Spinal cord (tissue), 10 donors: Measurements from ENCODE around the gene KRTAP21-3. TPM values are rescaled to one million over a fixed set of nuclear protein-coding genes. Genes with fewer than 3 reads are reported as not detected.
"Not testable (repeated sequence)": the region's sequence is repeated elsewhere in the genome, so short reads cannot be mapped to it uniquely, and the experiment has no call there.

ENCODE experiments used
- DNase-seq, 6 donors: peaks; one replicate each; pipeline versions ENCODE4 v3.0.0 to v3.0.0-alpha.2; 2013 to 2015; ENCODE audit warnings: low spot score in 6 of 6, low read depth in 4 of 6
- H3K27ac ChIP-seq: one replicate; pipeline ENCODE4 v1.5.1; 2013; ENCODE audit warnings: low read depth, low read length, control low read depth
- H3K27me3 ChIP-seq: one replicate; pipeline ENCODE4 v1.6.1; 2013; ENCODE audit warnings: low read length; ENCODE audit not compliant: control insufficient read depth, insufficient read depth
- H3K36me3 ChIP-seq: one replicate; pipeline ENCODE4 v1.6.1; 2013; ENCODE audit warnings: low read length; ENCODE audit not compliant: control insufficient read depth, insufficient read depth
- H3K4me1 ChIP-seq: one replicate; pipeline ENCODE4 v1.6.1; 2013; ENCODE audit warnings: low read length; ENCODE audit not compliant: control insufficient read depth, insufficient read depth
- H3K4me3 ChIP-seq: one replicate; pipeline ENCODE4 v1.5.1; 2013; ENCODE audit warnings: low read depth, low read length, control low read depth
- H3K9me3 ChIP-seq: one replicate; pipeline ENCODE4 v1.6.1; 2013; ENCODE audit warnings: low read length; ENCODE audit not compliant: control insufficient read depth, insufficient read depth
- WGBS: methylation state at CpG from one replicate; pipeline ENCODE4 v1.1.5; 2013; ENCODE audit warnings: missing lambda C conversion rate; ENCODE audit not compliant: insufficient coverage; 5-methylcytosine and 5-hydroxymethylcytosine counted together
- long read RNA-seq, 4 donors: transcript quantifications; one replicate each; lab custom pipeline, GENCODE V29; 2026
- polyA plus RNA-seq, 2 donors: library from polyadenylated mRNA; unstranded; fragments of 120-200 nt; gene quantifications; one replicate each; pipeline ENCODE4 v1.2.1, GENCODE V29; 2013; ENCODE audit not compliant: insufficient read length in 2 of 2
- total RNA-seq, 2 donors: library from RNA; depleted of rRNA in 1 of 2; stranded (reverse); fragments of 120-200 nt in 1 of 2; fragments of >200 nt in 1 of 2; gene quantifications; one replicate each; pipeline versions ENCODE4 v1.2.3 to v1.2.4, GENCODE V29; 2013 to 2014
- donor health status: healthy.

Gene KRTAP21-3
- not detected for total RNA-seq
- not detected for polyA plus RNA-seq
- long read RNA-seq, donor 1: 0 reads
- long read RNA-seq, donor 2: 0 reads
- long read RNA-seq, donor 3: 0 reads
- long read RNA-seq, donor 4: 0 reads

- no peaks in the 10 kb centered on the region for H3K36me3 ChIP-seq
- H3K4me3 ChIP-seq: no peak within 1 kb of the TSS
- no peak for DNase-seq
- H3K27me3 ChIP-seq: no peaks in the 10 kb centered on the region
- no peaks in the 10 kb centered on the region for H3K4me1 ChIP-seq
- no CpG with 5 or more reads among the region's 3 CpGs for WGBS
- no peak within 1 kb of the TSS for H3K27ac ChIP-seq
- no peaks in the 10 kb centered on the region for H3K9me3 ChIP-seq
Observed at GRCh38 chr21:30718239-30718909, at the start of gene KRTAP21-3. Gene KRTAP21-3 (minus strand): TSS chr21:30718777. CDS start chr21:30718759, 18 bp downstream.

GRCh38 chr21:30760776-30761175 is 42.2 kb upstream of the KRTAP21-3 start:
- Histone ChIP-seq H3K36me3 (no peaks in the 10 kb centered on the region), H3K4me1 (no peaks in the 10 kb centered on the region), H3K9me3 (no peaks in the 10 kb centered on the region), H3K4me3 (no peak overlapping the region), H3K27me3 (no peaks in the 10 kb centered on the region), H3K27ac (no peak overlapping the region)
- WGBS: 75% methylated on average over 1 of the region's 2 CpGs
- DNase-seq: no peak

GRCh38 chr21:30758306-30758705 is 39.7 kb upstream of the KRTAP21-3 start:
- Histone ChIP-seq H3K9me3 (no peaks in the 10 kb centered on the region), H3K4me1 (no peaks in the 10 kb centered on the region), H3K27me3 (no peaks in the 10 kb centered on the region), H3K36me3 (no peaks in the 10 kb centered on the region), H3K27ac (no peak overlapping the region), H3K4me3 (no peak overlapping the region)
- WGBS: 50% methylated on average over 1 of the region's 2 CpGs
- DNase-seq: peak in 1 of 6 donors; percentile 10

- not testable (repeated sequence) for DNase-seq, H3K27me3 ChIP-seq, H3K36me3 ChIP-seq, H3K4me1 ChIP-seq, H3K9me3 ChIP-seq, H3K27ac ChIP-seq, H3K4me3 ChIP-seq
- WGBS: no CpG with 5 or more reads among the region's 2 CpGs
Observed at GRCh38 chr21:30755328-30755727, 36.8 kb upstream of the KRTAP21-3 start, which contains the start of gene KRTAP21-1. Gene KRTAP21-1 (minus strand): TSS chr21:30755428. CDS start chr21:30755378, 50 bp downstream.

- H3K4me3 ChIP-seq: no peak within 1 kb of the TSS
- no peaks in the 10 kb centered on the region for H3K4me1 ChIP-seq
- DNase-seq: no peak
- H3K9me3 ChIP-seq: no peaks in the 10 kb centered on the region
- no peaks in the 10 kb centered on the region for H3K27me3 ChIP-seq
- H3K36me3 ChIP-seq: no peaks in the 10 kb centered on the region
- no peak within 1 kb of the TSS for H3K27ac ChIP-seq
Observed at GRCh38 chr21:30747159-30747558, 28.6 kb upstream of the KRTAP21-3 start, which contains the start of gene KRTAP21-2. Gene KRTAP21-2 (minus strand): TSS chr21:30747259. CDS start chr21:30747202, 57 bp downstream.

- H3K9me3 ChIP-seq: no peaks in the 10 kb centered on the region
- no peaks in the 10 kb centered on the region for H3K27me3 ChIP-seq
- no peak overlapping the region for H3K27ac ChIP-seq
- H3K4me1 ChIP-seq: no peaks in the 10 kb centered on the region
- H3K4me3 ChIP-seq: no peak overlapping the region
- WGBS: 80% methylated on average over 1 of the region's 2 CpGs
- no peaks in the 10 kb centered on the region for H3K36me3 ChIP-seq
- DNase-seq: no peak
Observed at GRCh38 chr21:30740462-30740861, 21.9 kb upstream of the KRTAP21-3 start.

- Histone ChIP-seq H3K4me1 (no peaks in the 10 kb centered on the region), H3K36me3 (no peaks in the 10 kb centered on the region), H3K27me3 (no peaks in the 10 kb centered on the region), H3K9me3 (no peaks in the 10 kb centered on the region), H3K27ac (no peak overlapping the region), H3K4me3 (no peak overlapping the region)
- WGBS: no CpG with 5 or more reads among the region's 1 CpG
- peak in 1 of 6 donors; percentile 12 for DNase-seq
Observed at GRCh38 chr21:30733026-30733425, 14.4 kb upstream of the KRTAP21-3 start.

GRCh38 chr21:30726726-30727125 is 8.1 kb upstream of the KRTAP21-3 start:
- DNase-seq: no peak
- H3K27me3 ChIP-seq: no peaks in the 10 kb centered on the region
- no peaks in the 10 kb centered on the region for H3K36me3 ChIP-seq
- H3K4me1 ChIP-seq: no peaks in the 10 kb centered on the region
- no peak overlapping the region for H3K4me3 ChIP-seq
- H3K9me3 ChIP-seq: no peaks in the 10 kb centered on the region
- H3K27ac ChIP-seq: no peak overlapping the region
- no CpG with 5 or more reads among the region's 1 CpG for WGBS

- no peak overlapping the region for H3K27ac ChIP-seq
- no peaks in the 10 kb centered on the region for H3K36me3 ChIP-seq
- no peak for DNase-seq
- no peaks in the 10 kb centered on the region for H3K4me1 ChIP-seq
- no peak overlapping the region for H3K4me3 ChIP-seq
- H3K9me3 ChIP-seq: no peaks in the 10 kb centered on the region
- H3K27me3 ChIP-seq: no peaks in the 10 kb centered on the region
- WGBS: no CpG with 5 or more reads among the region's 1 CpG
Observed at GRCh38 chr21:30719401-30719800, 824 bp upstream of the KRTAP21-3 start.

- no peak overlapping the region for H3K4me3 ChIP-seq
- DNase-seq: no peak
- no peaks in the 10 kb centered on the region for H3K27me3 ChIP-seq
- no CpG with 5 or more reads among the region's 2 CpGs for WGBS
- no peaks in the 10 kb centered on the region for H3K4me1 ChIP-seq
- no peaks in the 10 kb centered on the region for H3K36me3 ChIP-seq
- no peak overlapping the region for H3K27ac ChIP-seq
- peaks cover 2% of the 10 kb centered on the region for H3K9me3 ChIP-seq
Observed at GRCh38 chr21:30717105-30717504, 1.5 kb downstream of the KRTAP21-3 start.
